Vagina (tissue), 2 donors: Measurements from ENCODE around the gene CTNND2.

Experiments
- POLR2A ChIP-seq, 2 donors: fragments of 450-650 bp; IDR thresholded peaks; one replicate each; pipeline ENCODE4 v1.6.1; 2017; ENCODE audit warnings: antibody characterized with exemption in 2 of 2, mild to moderate bottlenecking in 2 of 2, moderate library complexity in 2 of 2
- TF ChIP-seq, protein P1 (sequence below), 3 experiments: fragments of 450-650 bp in 2 of 3; fragments of 200-600 bp in 1 of 3; sonication (generic) in 1 of 3; IDR thresholded peaks; one replicate each; pipeline ENCODE4 v1.5.1; 2017 to 2019; ENCODE audit warnings: antibody characterized with exemption in 3 of 3, mild to moderate bottlenecking in 2 of 3, moderate library complexity in 2 of 3

DNA sequence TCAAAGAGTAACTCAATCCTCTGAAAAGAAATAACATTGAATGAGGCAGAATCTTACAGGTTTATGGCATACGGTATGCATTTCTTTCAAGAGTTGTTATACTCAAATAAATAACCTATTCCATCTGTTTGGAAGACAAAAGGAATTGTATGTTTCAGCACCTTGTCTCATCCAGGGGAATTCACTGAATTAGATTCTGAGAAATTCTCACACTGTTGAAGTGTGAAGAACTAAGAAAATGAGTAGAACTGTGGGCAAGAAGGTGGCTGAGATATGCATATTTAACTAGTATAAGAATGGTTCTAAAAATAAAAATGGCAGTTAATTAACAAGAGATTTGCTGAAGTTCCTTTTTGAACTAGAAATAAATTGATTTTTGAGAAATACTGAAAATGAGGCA is 863.9 kb downstream of the CTNND2 start:
- TF ChIP-seq, protein P1, sequence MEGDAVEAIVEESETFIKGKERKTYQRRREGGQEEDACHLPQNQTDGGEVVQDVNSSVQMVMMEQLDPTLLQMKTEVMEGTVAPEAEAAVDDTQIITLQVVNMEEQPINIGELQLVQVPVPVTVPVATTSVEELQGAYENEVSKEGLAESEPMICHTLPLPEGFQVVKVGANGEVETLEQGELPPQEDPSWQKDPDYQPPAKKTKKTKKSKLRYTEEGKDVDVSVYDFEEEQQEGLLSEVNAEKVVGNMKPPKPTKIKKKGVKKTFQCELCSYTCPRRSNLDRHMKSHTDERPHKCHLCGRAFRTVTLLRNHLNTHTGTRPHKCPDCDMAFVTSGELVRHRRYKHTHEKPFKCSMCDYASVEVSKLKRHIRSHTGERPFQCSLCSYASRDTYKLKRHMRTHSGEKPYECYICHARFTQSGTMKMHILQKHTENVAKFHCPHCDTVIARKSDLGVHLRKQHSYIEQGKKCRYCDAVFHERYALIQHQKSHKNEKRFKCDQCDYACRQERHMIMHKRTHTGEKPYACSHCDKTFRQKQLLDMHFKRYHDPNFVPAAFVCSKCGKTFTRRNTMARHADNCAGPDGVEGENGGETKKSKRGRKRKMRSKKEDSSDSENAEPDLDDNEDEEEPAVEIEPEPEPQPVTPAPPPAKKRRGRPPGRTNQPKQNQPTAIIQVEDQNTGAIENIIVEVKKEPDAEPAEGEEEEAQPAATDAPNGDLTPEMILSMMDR (IDR thresholded peaks at IDR 0.05): no peak
- no peak for TF ChIP-seq POLR2A (IDR thresholded peaks at IDR 0.05)
